SK-N-SH (cell line): Measurements from ENCODE around the gene ST6GALNAC3. TPM values are rescaled to one million over a fixed set of nuclear protein-coding genes. Genes with fewer than 3 reads are reported as not detected.

ENCODE experiments used
- CTCF ChIA-PET: fragments of 300-600, 350-600 bp; formaldehyde crosslinking; extraction: SDS; loops from one replicate; lab custom pipeline; 2021; lab: Yijun Ruan, JAX
- POLR2A ChIA-PET: fragments of 350-600 bp; sonication (Branson Sonifier 250); formaldehyde crosslinking; extraction: SDS; loops from one replicate; lab custom pipeline; 2020; ENCODE audit warnings: antibody characterized with exemption, inconsistent platforms; lab: Yijun Ruan, JAX
- DNase-seq: peaks from one replicate; pipeline ENCODE4 v3.0.0; 2012
- H2AFZ ChIP-seq: fragments of 200-600 bp; sonication (generic); 2 replicates; pipeline ENCODE4 v1.8.1; 2016; ENCODE audit warnings: antibody characterized with exemption, mild to moderate bottlenecking, low read depth
- H3F3A ChIP-seq: fragments of 200-600 bp; sonication (generic); replicated peaks from 2 replicates; pipeline ENCODE3; 2016; ENCODE audit warnings: antibody characterized with exemption, mild to moderate bottlenecking; ENCODE audit not compliant: insufficient read depth
- H3K27ac ChIP-seq, 2 experiments: fragments of 200-500 bp in 1 of 2; fragments of 200-600 bp in 1 of 2; sonication (Bioruptor generic) in 1 of 2; sonication (generic), shearing (Covaris generic) in 1 of 2; 2 replicates each; pipeline versions ENCODE4 v1.5.1 to v1.6.1; 2014 to 2016; ENCODE audit warnings: low read depth in 2 of 2, inconsistent platforms in 1 of 2, low read length in 1 of 2, mild to moderate bottlenecking in 1 of 2, mixed read lengths in 1 of 2
- H3K27me3 ChIP-seq: fragments of 200-600 bp; sonication (generic), shearing (Covaris generic); 2 replicates; pipeline ENCODE4 v1.6.1; 2016; ENCODE audit warnings: mixed run types; ENCODE audit not compliant: insufficient read depth
- H3K36me3 ChIP-seq, 2 experiments: fragments of 200-500 bp in 1 of 2; fragments of 200-600 bp in 1 of 2; sonication (Bioruptor generic) in 1 of 2; sonication (generic) in 1 of 2; replicated peaks in 1 of 2; 2 replicates each; pipeline versions ENCODE3 to v1.5.1; 2014 to 2016; ENCODE audit warnings: low read length in 1 of 2, mild to moderate bottlenecking in 1 of 2; ENCODE audit not compliant: insufficient read depth in 2 of 2, control insufficient read depth in 1 of 2
- H3K4me1 ChIP-seq, 2 experiments: fragments of 200-500 bp in 1 of 2; fragments of 200-600 bp in 1 of 2; sonication (Bioruptor generic) in 1 of 2; sonication (generic), shearing (Covaris generic) in 1 of 2; 2 replicates each; pipeline versions ENCODE4 v1.5.1 to v1.6.1; 2014 to 2016; ENCODE audit warnings: low read depth in 1 of 2, low read length in 1 of 2, mixed run types in 1 of 2; ENCODE audit not compliant: insufficient read depth in 2 of 2, control insufficient read depth in 1 of 2
- H3K4me2 ChIP-seq: fragments of 200-600 bp; sonication (generic), shearing (Covaris generic); 2 replicates; pipeline ENCODE4 v1.6.1; 2017; ENCODE audit warnings: mixed run types
- H3K4me3 ChIP-seq, 2 experiments: fragments of 200-500 bp in 1 of 2; fragments of 200-600 bp in 1 of 2; sonication (Bioruptor generic) in 1 of 2; sonication (generic), shearing (Covaris generic) in 1 of 2; 2 replicates each; pipeline versions ENCODE4 v1.5.1 to v1.8.1; 2014 to 2016; ENCODE audit warnings: low read depth in 2 of 2, inconsistent platforms in 1 of 2, low read length in 1 of 2, mild to moderate bottlenecking in 1 of 2, mixed read lengths in 1 of 2, moderate library complexity in 1 of 2
- H3K79me2 ChIP-seq: fragments of 200-600 bp; sonication (generic); 2 replicates; pipeline ENCODE4 v1.8.1; 2017; ENCODE audit warnings: mild to moderate bottlenecking; ENCODE audit not compliant: insufficient read depth
- H3K9ac ChIP-seq: fragments of 200-600 bp; sonication (generic); 2 replicates; pipeline ENCODE4 v1.6.1; 2017; ENCODE audit warnings: mixed run types
- H3K9me2 ChIP-seq: fragments of 200-600 bp; sonication (generic); 2 replicates; pipeline ENCODE4 v1.6.1; 2017; ENCODE audit warnings: mixed run types
- H3K9me3 ChIP-seq: fragments of 200-600 bp; sonication (generic); 2 replicates; pipeline ENCODE4 v1.6.1; 2017; ENCODE audit warnings: mixed run types, mild to moderate bottlenecking, moderate library complexity
- H4K20me1 ChIP-seq: fragments of 200-600 bp; sonication (generic); 2 replicates; pipeline ENCODE4 v1.6.1; 2017; ENCODE audit warnings: mild to moderate bottlenecking, mixed run types; ENCODE audit not compliant: insufficient read depth
- CHD2 ChIP-seq: fragments of 150-350 bp; IDR thresholded peaks from 2 replicates; pipeline ENCODE4 v1.6.1; 2018; ENCODE audit warnings: low read length; ENCODE audit not compliant: partially characterized antibody
- EP300 ChIP-seq, 2 experiments: IDR thresholded peaks; 2 replicates each; pipeline versions ENCODE4 v1.4.0 to v1.6.1; 2012; ENCODE audit warnings: borderline replicate concordance in 1 of 2, low read depth in 1 of 2, low read length in 1 of 2
- EZH2phosphoT487 ChIP-seq: fragments of 200-600 bp; sonication (generic); IDR thresholded peaks from 2 replicates; pipeline ENCODE4 v1.6.1; 2017; ENCODE audit warnings: low read depth, mixed run types, mild to moderate bottlenecking, antibody characterized with exemption, moderate library complexity, borderline replicate concordance
- FOXJ3 ChIP-seq: sonication (generic); formaldehyde crosslinking; IDR thresholded peaks from 2 replicates; pipeline ENCODE4 v1.5.1; 2020; ENCODE audit warnings: mild to moderate bottlenecking, missing genetic modification reagents
- FOXM1 ChIP-seq: IDR thresholded peaks from 2 replicates; pipeline ENCODE4 v1.4.0; 2012; ENCODE audit warnings: low read depth, mild to moderate bottlenecking
- GABPA ChIP-seq: IDR thresholded peaks from 2 replicates; pipeline ENCODE4 v1.4.0; 2012; ENCODE audit warnings: low read depth, mild to moderate bottlenecking
- GATA2 ChIP-seq: sonication (generic); formaldehyde crosslinking; IDR thresholded peaks from 2 replicates; pipeline ENCODE4 v1.5.0; 2020; ENCODE audit warnings: mild to moderate bottlenecking, missing genetic modification reagents
- JUND ChIP-seq: IDR thresholded peaks from 2 replicates; pipeline ENCODE4 v1.4.0; 2012
- MEF2A ChIP-seq: IDR thresholded peaks from 2 replicates; pipeline ENCODE4 v1.4.0; 2012; ENCODE audit warnings: low read depth, borderline replicate concordance
- MXI1 ChIP-seq: IDR thresholded peaks from 2 replicates; pipeline ENCODE4 v1.6.1; 2012; ENCODE audit warnings: mild to moderate bottlenecking, low read depth, low read length, improper control_type of control experiment
- NRF1 ChIP-seq: IDR thresholded peaks from 2 replicates; pipeline ENCODE4 v1.6.1; 2012; ENCODE audit warnings: low read depth, mild to moderate bottlenecking, low read length
- RCOR1 ChIP-seq: fragments of 150-350 bp; IDR thresholded peaks from 2 replicates; pipeline ENCODE4 v1.6.1; 2017; ENCODE audit warnings: antibody characterized with exemption, low read length
- SMC3 ChIP-seq: IDR thresholded peaks from 2 replicates; pipeline ENCODE4 v1.6.1; 2012; ENCODE audit warnings: low read depth, low read length, improper control_type of control experiment
- TAF1 ChIP-seq: IDR thresholded peaks from 2 replicates; pipeline ENCODE4 v1.6.1; 2012; ENCODE audit warnings: low read depth, mild to moderate bottlenecking, low read length, moderate library complexity, borderline replicate concordance
- TCF12 ChIP-seq: IDR thresholded peaks from 2 replicates; pipeline ENCODE4 v1.4.0; 2012
- YY1 ChIP-seq: IDR thresholded peaks from 2 replicates; pipeline ENCODE4 v1.4.0; 2012; ENCODE audit warnings: low read depth, mild to moderate bottlenecking
- WGBS: methylation state at CpG from one replicate; pipeline ENCODE4 v1.1.6; 2017; ENCODE audit warnings: low lambda C conversion rate; 5-methylcytosine and 5-hydroxymethylcytosine counted together
- polyA plus RNA-seq, 3 experiments: library from polyadenylated mRNA; depleted of rRNA; stranded (reverse); fragments of >200 nt; gene quantifications; 2 replicates each; pipeline ENCODE4 v1.2.3, GENCODE V29; 2012
- TF ChIP-seq, protein P1 (sequence below): IDR thresholded peaks from 2 replicates; pipeline ENCODE4 v1.4.0; 2012; ENCODE audit warnings: low read depth, borderline replicate concordance
- TF ChIP-seq, protein P2 (sequence below): IDR thresholded peaks from 2 replicates; pipeline ENCODE4 v1.4.0; 2012; ENCODE audit warnings: low read depth, borderline replicate concordance
- TF ChIP-seq, protein P3 (sequence below): fragments of 150-350 bp; IDR thresholded peaks from 2 replicates; pipeline ENCODE4 v1.6.1; 2017; ENCODE audit warnings: antibody characterized with exemption, low read length, low read depth, borderline replicate concordance
- TF ChIP-seq, protein P4 (sequence below): fragments of 150-350 bp; IDR thresholded peaks from 2 replicates; pipeline ENCODE4 v1.6.1; 2016; ENCODE audit warnings: mild to moderate bottlenecking, low read depth, low read length

ST6GALNAC3 gene
- polyA plus RNA-seq, 1 of the 3 experiments (the other 2 are of a cell fraction): 8.1 TPM

DNA sequence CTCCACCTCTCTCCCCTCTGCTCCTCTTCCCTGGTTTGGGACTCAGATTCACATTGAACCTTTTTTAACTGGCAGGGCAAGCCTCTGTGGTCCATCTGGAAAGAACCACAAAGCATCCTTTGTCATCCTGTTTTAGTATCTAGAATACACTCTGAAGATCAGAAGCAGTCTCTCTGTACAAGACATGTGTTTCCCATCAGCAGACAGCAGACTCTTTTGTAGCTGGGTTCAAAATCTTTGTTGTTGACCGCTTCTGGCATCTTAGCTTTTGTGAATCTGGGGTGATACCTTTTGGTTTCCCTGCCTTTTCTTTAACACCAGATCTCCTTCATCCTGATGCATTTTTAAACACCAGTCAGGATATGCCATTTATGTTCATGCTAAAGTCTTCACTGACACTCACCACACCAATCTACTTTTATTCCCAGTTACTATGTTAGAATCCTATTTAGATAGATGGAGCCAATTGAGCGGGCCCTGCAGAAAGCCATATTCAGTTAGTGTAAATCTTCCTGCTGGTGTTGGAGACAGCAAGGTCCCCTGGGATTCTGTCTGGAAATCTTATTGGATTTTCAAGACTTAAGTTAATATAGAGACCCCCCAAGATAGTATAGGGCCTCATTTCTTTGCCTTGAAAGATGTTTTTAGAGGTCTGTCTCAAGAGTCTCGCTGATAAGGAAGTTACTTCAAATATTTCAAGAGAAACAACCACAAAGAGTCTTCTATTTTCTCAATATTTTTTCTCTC is 51.1 kb downstream of the ST6GALNAC3 start:
- no peak overlapping the region for H3K9ac ChIP-seq
- peaks cover 4 to 5% of the 10 kb centered on the region in 2 experiments; a peak in 2 of 4 replicates for H3K4me1 ChIP-seq
- no peak for DNase-seq
- peaks cover 0 to 6% of the 10 kb centered on the region in 2 experiments for H3K36me3 ChIP-seq
- ChIA-PET POLR2A (no interaction called here), CTCF (interaction anchor here (0.9 kb wide), 1 partner anchor 13 kb away, joined by 3 read pairs; no protein-coding TSS in a partner anchor)
- no peak overlapping the region for H2AFZ ChIP-seq
- H3K79me2 ChIP-seq: peaks cover 3% of the 10 kb centered on the region; the same call in 1 of the 2 replicates
- no peaks in the 10 kb centered on the region for H3K9me3 ChIP-seq
- no peak overlapping the region for H3K4me2 ChIP-seq
- peaks cover 3% of the 10 kb centered on the region for H3F3A ChIP-seq
- no peak overlapping the region for H3K4me3 ChIP-seq
- TF ChIP-seq, protein P1, sequence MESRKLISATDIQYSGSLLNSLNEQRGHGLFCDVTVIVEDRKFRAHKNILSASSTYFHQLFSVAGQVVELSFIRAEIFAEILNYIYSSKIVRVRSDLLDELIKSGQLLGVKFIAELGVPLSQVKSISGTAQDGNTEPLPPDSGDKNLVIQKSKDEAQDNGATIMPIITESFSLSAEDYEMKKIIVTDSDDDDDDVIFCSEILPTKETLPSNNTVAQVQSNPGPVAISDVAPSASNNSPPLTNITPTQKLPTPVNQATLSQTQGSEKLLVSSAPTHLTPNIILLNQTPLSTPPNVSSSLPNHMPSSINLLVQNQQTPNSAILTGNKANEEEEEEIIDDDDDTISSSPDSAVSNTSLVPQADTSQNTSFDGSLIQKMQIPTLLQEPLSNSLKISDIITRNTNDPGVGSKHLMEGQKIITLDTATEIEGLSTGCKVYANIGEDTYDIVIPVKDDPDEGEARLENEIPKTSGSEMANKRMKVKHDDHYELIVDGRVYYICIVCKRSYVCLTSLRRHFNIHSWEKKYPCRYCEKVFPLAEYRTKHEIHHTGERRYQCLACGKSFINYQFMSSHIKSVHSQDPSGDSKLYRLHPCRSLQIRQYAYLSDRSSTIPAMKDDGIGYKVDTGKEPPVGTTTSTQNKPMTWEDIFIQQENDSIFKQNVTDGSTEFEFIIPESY: no peak
- peak; percentile 70 for TF ChIP-seq TCF12
- no peak for TF ChIP-seq MXI1
- 96% methylated on average over 3 of the region's 3 CpGs for WGBS
- no peaks in the 10 kb centered on the region for H3K9me2 ChIP-seq
- no peak overlapping the region for H3K27ac ChIP-seq
- H3K27me3 ChIP-seq: no peaks in the 10 kb centered on the region
- H4K20me1 ChIP-seq: no peaks in the 10 kb centered on the region

DNA sequence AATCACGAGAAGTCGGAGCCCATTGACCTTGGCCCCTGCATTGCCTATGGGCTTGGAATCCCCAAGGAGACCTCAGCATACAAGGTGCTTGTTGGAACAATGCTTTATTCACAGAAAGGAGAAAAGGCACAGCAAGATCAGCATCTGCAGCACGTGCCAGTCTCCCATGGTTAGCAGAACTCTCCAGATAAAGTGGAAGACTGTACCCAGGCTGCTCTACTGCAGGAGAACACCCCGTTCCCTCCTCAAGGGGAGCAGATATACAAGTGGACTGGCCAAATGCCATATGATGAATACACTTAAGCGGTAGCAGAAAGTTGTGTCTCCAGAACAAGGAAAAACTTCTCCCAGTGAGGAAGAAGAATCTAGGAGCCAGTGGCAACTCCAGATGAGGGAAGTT is 53.5 kb downstream of the ST6GALNAC3 start:
- Histone ChIP-seq H4K20me1 (no peaks in the 10 kb centered on the region), H3K4me1 (peaks cover 4 to 5% of the 10 kb centered on the region in 2 experiments; a peak in 2 of 4 replicates), H3K27me3 (no peaks in the 10 kb centered on the region), H3K9me2 (no peaks in the 10 kb centered on the region), H3K9ac (no peak overlapping the region), H3K36me3 (peaks cover 0 to 6% of the 10 kb centered on the region in 2 experiments), H2AFZ (no peak overlapping the region), H3K79me2 (no peaks in the 10 kb centered on the region; the same call in 1 of the 2 replicates), H3K9me3 (no peaks in the 10 kb centered on the region), H3F3A (peaks cover 3% of the 10 kb centered on the region), H3K4me2 (no peak overlapping the region), H3K27ac (no peak overlapping the region), H3K4me3 (no peak overlapping the region)
- 85% methylated on average over 3 of the region's 5 CpGs for WGBS
- ChIA-PET CTCF (no interaction called here), POLR2A (no interaction called here)
- no peak for DNase-seq
- TF ChIP-seq TCF12 (no peak), YY1 (no peak), RCOR1 (no peak), FOXM1 (no peak), GATA2 (CRISPR knock-in tag) (no peak), EP300 (IDR thresholded peaks at IDR 0.05; ENCODE audit: borderline replicate concordance in 1 of 2, low read depth in 1 of 2, low read length in 1 of 2) (no peak), SMC3 (no peak), JUND (no peak), TAF1 (no peak), EZH2phosphoT487 (no peak), MEF2A (no peak), CHD2 (no peak), GABPA (no peak), NRF1 (no peak), FOXJ3 (CRISPR knock-in tag) (no peak)
- TF ChIP-seq, protein P2, sequence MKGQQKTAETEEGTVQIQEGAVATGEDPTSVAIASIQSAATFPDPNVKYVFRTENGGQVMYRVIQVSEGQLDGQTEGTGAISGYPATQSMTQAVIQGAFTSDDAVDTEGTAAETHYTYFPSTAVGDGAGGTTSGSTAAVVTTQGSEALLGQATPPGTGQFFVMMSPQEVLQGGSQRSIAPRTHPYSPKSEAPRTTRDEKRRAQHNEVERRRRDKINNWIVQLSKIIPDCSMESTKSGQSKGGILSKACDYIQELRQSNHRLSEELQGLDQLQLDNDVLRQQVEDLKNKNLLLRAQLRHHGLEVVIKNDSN: no peak
- TF ChIP-seq, protein P1: no peak
- TF ChIP-seq, protein P3, sequence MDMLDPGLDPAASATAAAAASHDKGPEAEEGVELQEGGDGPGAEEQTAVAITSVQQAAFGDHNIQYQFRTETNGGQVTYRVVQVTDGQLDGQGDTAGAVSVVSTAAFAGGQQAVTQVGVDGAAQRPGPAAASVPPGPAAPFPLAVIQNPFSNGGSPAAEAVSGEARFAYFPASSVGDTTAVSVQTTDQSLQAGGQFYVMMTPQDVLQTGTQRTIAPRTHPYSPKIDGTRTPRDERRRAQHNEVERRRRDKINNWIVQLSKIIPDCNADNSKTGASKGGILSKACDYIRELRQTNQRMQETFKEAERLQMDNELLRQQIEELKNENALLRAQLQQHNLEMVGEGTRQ: no peak
- TF ChIP-seq, protein P4, sequence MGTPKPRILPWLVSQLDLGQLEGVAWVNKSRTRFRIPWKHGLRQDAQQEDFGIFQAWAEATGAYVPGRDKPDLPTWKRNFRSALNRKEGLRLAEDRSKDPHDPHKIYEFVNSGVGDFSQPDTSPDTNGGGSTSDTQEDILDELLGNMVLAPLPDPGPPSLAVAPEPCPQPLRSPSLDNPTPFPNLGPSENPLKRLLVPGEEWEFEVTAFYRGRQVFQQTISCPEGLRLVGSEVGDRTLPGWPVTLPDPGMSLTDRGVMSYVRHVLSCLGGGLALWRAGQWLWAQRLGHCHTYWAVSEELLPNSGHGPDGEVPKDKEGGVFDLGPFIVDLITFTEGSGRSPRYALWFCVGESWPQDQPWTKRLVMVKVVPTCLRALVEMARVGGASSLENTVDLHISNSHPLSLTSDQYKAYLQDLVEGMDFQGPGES: no peak
